ENCODE measurements around the gene KRTAP19-7.

Gene KRTAP19-7, protein sequence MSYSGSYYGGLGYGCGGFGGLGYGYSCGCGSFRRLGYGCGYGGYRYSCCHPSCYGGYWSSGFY

DNA sequence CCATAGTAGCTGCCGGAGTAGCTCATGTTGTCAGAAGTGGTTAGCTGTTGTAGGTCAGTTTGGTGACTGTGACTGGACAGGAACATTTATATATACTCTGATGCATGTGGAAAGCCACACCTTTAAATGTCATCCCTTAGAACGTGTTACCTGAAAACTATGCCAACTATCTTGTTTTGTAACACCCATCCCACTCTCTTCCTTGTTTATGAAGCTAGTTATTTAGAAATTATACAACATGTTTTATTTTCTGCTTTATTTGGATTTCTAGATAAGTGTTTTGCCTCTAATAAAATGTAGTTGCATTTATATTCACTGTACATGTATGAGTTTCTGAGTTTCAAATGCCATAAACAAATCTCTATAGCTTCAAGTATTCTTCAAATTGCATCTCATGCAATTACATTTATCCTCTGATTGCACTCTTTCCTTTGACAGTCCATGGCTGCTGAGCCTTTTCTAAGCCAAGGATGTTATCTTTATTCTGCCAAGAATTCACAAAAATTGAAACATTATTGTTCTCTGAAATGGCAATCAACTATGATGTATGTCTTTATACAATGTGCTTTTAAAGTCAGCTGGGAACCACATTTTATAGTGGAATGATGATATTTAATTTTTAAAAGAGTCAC, at the start of gene KRTAP19-7:
Gene KRTAP19-7, minus strand, starts transcription at position 51 of the 632 bp plus-strand sequence. Its CDS starts 25 bp downstream, at position 26.
- DNase-seq = no peak

DNA sequence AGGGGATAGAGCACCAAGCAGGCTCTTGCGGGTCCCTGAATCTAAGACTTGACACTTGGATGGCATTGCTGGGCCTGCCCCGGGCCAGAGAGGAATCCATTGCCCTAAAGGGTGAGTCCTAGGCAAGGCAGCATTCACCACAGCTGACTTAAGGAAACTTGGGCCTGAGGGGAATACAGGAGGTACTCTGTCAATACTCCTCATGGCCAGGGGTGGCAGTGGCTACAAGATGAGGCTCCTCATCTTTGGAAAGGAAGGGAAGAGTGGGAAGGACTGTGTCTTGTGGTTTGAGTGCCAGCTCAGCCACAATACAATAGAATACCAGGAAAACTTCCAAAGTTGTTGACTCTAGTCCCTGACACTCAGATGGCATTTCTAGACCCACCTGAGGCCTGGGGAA, 44.9 kb upstream of the KRTAP19-7 start:
- no peak for DNase-seq

DNA sequence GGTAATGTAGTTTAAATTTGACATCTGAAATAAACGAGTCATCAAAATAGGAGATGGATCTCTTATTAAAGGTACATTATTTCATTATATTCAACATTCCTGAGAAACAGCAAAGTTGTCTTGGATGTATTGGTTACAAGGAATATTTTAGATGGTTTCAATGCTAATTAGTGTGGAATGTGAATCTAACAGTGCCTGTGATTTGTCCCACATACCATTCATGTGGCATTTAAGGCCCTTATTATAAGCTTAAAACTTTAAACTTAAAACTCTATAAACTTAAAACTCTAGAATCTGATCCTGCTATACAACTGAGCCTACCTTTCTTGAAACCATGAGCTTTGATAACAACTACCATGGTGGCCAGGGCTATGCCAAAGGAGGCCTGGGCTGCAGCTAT, 39.7 kb upstream of the KRTAP19-7 start, which contains the start of gene KRTAP22-1:
Gene KRTAP22-1, plus strand, starts transcription at position 301 of the 400 bp plus-strand sequence.
- DNase-seq = no peak

DNA sequence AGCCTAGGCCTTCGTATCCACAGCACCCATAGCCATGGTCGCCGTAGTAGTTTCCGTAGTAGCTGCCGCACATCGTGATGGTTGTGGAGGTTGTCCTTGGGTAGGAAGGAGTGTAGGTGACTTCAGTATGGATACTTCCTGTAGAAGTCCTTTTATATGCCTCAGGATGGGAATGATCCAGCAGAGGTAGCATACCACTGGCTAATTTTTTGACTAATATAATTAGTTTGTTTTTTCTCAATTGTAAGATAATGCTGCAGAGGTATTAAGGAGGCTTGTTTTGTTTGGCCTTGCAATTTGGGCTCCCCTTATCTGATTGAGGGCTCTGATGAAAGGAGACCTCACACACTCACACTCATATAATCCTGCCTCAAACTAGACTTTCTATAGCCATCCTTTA, 37.7 kb upstream of the KRTAP19-7 start, which contains the start of gene KRTAP6-2:
Gene KRTAP6-2, minus strand, starts transcription at position 101 of the 400 bp plus-strand sequence. Its CDS starts 28 bp downstream, at position 73.
- DNase-seq = no peak

DNA sequence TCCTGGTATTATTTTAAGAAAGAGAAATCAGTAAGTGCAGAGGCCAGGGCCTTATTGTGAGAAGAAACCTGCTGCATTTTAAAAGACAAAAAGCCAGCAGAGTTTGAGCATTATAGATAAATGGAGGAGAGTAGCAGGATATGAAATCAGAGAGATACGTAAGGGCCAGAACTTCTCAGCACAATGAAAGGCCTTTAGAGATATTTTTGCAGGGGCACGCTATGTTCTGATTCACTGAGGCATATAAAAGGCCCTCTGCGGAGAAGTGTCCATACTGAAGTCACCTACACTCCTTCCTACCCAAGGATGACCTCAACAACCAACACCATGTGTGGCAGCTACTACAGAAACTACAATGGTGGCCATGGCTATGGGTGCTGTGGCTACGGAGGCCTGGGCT, 31.0 kb upstream of the KRTAP19-7 start, which contains the start of gene KRTAP6-3:
Gene KRTAP6-3, plus strand, starts transcription at position 301 of the 400 bp plus-strand sequence. Its CDS starts 6 bp downstream, at position 307.
- DNase-seq = no peak

DNA sequence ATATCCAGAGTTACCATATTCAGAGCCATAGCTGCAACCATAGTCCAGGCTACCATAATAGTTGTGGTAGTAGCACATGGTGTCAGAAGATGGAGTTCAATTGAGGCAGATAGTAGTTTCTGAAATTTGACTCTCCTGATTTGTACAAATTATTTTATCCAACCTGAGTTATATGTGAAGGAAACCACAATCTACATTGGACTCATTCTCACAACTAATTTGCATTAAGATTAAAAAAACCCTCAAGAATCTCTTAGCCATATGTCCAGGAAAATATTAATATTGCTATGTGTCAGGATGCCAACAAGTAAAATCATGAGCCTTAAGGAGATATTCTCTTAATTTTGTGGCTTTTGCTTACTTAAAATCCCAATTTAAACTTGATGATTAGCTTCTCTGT, 29.2 kb upstream of the KRTAP19-7 start, which contains the start of gene KRTAP22-2:
Gene KRTAP22-2, minus strand, starts transcription at position 101 of the 400 bp plus-strand sequence.
- no peak for DNase-seq

DNA sequence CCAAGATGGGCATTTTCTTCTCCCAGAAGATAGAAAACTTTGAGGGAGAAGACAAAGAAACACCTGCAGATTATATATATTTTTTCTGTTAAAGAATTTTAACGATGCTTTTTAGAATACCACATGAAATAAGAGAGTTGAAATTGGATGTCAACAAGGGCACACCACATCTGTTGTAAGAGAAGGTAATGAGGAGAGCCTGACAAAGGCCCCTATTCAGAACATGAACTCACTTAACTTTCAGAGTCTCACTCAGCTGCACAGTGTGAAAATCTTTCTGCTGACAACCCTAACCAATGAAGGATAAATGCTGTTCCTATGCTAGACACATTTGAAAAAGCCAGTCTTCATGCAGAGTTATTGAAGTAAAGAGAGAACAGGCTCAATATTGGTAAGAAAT, 21.8 kb upstream of the KRTAP19-7 start:
- no peak for DNase-seq

DNA sequence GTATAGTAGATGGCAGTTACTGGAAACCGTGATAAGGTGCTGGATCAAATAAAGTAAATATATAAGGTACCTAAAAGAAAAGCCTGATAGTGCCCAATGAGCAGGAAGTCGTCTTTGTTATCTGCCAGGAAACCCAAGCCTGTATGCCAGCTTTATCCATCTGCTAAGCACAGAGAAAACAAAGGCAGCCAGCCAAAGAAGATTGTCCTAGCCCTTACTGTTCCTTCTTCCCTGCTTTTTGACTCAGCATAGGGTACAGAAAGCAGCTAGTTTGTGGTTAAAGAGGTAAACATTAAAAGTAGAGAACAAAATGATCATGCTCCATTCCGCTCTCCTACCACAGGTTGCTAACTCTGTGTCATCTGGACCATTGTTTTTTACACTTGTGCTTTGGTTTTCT, 19.0 kb upstream of the KRTAP19-7 start:
- no peak for DNase-seq

DNA sequence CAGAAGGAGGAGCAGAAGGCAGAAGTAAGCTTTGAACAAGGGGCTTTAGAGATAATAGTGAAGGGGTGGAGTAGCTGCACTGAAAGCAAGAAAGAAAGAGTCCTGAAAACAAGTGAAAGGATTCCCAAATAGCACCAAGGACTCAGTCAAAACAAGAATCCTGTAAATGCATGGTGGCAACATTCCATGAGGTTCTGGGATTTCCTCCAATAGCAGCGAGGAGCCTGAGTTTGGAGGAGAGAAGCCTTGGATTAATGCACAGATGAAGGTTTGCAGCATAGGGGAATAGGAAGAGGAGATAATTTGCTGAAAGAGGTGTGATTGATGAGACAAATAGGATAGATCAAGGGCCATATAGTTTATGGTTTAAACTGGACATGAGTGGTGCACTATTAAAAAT, 18.2 kb upstream of the KRTAP19-7 start:
- DNase-seq = no peak

DNA sequence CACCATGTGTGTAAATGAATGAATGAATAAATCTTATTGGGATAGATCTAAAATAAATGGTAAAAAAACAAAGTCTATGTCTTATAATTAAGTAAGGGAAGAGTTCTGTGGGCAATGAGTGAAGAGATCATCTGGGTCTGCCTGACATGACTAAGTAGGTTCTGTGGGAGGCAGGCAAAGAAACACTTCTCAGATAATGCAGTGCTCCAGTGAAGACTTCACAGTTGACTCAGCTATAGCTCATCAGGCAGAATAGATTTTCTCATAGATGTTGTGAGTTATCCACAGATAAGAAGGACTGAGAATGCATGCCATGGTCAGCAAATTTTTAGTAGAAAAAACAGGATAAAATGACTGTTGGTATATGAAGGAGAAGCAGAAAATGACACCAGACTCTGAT, 16.7 kb upstream of the KRTAP19-7 start:
- DNase-seq = no peak

DNA sequence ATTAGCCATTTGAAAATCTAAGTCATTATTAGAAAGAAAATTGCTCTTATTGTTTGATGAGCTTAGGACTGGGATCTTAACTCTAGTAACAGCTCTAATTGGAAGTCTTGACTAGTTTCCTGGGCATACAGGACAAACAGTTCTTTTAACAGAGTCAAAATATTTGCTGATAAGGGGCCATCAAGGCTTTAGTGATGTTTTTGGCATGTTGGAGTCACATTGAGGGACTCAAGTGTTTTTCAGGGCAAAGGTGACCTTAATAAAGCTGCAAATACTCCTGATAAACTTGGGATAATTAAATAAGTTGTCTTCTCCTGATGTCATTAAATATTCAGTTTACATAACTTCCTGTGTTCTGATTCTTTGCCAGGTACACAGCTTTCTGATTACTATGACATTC, 6.5 kb upstream of the KRTAP19-7 start:
- DNase-seq = no peak

DNA sequence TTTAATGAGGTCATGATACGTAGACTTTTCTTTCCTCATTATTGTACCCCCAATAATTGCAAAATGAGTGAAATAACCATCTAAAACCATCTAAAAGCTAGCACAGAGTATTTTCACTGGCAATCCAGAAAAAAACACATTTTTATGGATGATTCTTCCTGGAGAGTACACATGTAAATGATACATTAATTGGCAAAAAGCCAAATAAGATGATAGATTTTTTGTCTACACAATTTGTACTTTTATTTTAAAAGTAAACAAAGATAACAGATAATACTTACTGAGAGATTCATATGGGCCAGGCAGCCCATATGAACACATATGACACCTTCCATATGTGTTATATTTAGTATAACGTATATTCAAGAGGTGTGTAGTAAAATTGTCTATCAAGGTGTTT, 2.5 kb upstream of the KRTAP19-7 start:
- DNase-seq = no peak

DNA sequence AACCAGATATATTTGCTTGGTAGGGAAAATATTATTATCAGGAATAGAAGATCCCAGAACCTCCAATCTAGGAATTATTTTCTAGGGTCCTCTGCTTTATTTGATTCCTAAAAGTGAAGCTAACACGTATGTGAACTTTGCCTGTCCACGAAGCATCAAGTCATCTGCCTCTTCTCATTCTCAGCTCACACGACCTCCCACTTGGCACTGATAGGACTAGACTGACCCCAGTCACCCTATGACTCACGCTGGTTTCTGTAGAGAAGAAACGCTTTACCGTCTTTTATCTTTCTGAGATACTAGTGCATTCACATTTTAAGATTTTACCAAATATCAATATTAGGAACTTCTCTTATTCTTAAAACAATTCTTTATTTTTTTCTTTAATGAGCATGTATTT, 2.0 kb upstream of the KRTAP19-7 start:
- DNase-seq = no peak

DNA sequence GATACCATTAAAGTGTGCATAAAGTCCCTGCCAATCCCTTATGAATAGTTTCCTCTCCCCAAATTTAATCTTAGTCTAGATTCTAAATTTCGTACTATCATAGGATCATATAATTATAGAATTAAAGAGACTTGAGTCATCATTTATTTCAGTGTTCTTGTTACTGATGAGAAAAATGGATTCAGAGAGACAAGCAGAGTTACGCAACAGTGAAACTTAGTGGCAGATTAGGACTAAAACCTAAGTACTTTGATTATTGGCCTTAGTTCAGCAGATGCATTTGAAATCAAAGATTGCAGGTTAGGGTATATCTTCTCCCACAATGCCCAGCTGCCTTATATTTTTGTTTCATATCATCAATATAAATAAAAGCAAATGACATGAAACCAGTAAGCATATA, 843 bp upstream of the KRTAP19-7 start:
- no peak for DNase-seq

DNA sequence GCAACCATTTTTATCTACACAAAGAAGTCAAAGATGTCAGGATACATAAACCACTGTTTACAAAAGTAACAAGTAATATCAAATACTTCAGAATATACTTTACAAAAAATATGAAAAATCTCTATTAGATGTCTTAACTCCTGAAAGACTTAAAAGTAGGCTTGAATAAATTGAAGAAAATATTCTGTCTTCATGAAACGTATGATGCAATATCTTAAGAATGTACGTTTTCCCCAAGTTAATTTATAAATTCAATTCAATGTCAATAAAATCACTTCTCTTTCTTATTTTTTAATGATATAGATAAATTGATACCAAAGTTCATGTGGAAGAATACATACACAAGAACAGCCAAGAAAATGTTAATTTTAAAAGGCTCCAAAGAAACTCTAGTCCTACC, 6.0 kb downstream of the KRTAP19-7 start:
- DNase-seq = no peak

DNA sequence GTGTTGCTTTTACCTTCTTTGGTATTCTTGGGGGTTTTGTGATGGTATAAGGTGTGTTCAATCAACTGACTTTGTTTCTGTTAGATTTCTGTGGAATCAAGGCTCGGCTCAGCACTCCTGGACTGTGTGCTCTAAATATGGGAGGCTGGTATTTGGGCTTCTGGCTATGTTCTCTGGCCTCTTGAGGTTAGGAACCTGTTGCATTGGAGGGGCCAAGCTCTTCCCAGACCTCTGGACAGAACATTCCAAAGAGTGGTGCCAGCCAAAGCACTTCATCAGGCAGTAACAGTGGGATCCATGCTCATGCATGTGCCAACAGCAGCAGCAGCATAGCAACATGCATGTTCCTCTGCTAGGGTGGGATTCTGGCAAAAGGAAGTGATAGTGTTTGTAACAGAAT, 8.3 kb downstream of the KRTAP19-7 start:
- no peak for DNase-seq

DNA sequence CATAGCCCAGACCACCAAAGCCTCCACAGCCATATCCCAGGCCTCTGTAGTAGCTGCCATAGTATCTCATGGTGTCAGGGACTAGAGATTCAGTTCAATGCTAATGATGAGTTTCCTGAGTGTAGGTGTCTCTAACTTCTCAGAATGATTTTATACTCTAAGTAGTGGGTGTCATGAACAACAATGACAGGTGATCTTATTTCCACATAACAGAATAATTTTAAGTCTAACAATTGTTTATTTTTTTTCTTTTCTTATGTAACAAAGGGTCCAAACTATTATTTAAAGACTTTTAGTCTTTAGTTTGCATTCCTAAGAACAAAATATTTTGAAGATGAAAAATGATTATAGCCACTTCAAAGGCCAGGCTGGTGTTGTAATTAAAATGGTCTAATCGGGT, 19.4 kb downstream of the KRTAP19-7 start, which contains the start of gene KRTAP19-6:
Gene KRTAP19-6, minus strand, starts transcription at position 101 of the 400 bp plus-strand sequence. Its CDS starts 31 bp downstream, at position 70.
- DNase-seq = no peak

DNA sequence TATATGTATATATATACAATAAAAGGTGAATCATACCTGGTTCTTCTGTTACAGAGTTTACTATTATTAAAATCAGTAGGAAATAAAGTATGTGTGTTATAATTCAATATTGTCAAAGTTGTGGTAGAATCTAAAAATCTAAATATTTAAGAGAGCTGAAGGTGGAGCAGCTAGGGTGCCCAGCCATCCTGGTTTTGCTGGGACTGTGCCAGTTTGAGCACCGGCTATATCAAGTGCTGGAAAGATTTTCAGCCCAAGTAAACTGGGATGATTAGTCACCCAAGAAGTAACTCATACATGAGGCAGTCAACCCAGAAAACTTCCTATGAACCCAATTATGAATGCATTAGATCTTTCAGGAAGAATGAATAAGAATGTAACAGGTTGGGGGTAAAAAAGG, 42.2 kb downstream of the KRTAP19-7 start:
- DNase-seq = no peak

DNA sequence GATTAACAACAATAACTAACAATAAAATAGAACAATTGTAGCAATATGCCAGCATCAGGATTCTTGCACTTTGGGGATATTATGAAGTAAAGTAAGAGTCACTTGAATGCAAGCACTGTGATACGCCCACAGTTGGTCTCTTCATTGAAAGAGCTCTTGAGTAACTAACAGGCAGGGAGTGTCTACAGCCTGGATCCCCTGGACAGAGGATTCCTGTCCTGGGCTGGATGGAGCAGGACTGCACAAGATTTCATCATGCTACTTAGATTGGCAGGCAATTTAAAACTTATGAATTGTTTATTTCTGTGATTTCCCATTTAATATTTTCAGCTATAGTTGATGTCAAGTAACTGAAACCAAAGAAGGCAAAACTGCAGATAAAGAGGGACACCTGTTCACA, 45.4 kb downstream of the KRTAP19-7 start:
- no peak for DNase-seq
